Caco-2 (cell line): Measurements from ENCODE around the gene NRSN2. TPM values are rescaled to one million over a fixed set of nuclear protein-coding genes. Genes with fewer than 3 reads are reported as not detected.
A peak's percentile ranks its signal among the peaks of the same experiment; 100 is the strongest.

Experiments used
- BruUV-seq: library from RNA; stranded (reverse); fragments of 400-500 nt; replicated peaks from 2 replicates; lab custom pipeline; 2021; lab: Mats Ljungman, UMichigan
- CTCF ChIA-PET: fragments of 300-600 bp; sonication (Branson Sonifier 250); formaldehyde crosslinking; loops from one replicate; lab custom pipeline; 2022; ENCODE audit warnings: antibody characterized with exemption; lab: Charles Lee
- POLR2A ChIA-PET: fragments of 300-600 bp; sonication (Branson Sonifier 250); formaldehyde crosslinking; loops from one replicate; lab custom pipeline; 2022; ENCODE audit warnings: antibody characterized with exemption; lab: Charles Lee
- DNase-seq, 2 experiments: peaks; one replicate each; pipeline versions ENCODE4 v3.0.0 to v3.0.0-alpha.2; 2020 to 2022
- H3K27me3 ChIP-seq: replicated peaks from 2 replicates; pipeline ENCODE4 v1.6.0; 2011; ENCODE audit warnings: low read length; ENCODE audit not compliant: control insufficient read depth, insufficient read depth
- H3K36me3 ChIP-seq: 2 replicates; pipeline ENCODE4 v1.5.1; 2011; ENCODE audit warnings: low read length; ENCODE audit not compliant: control insufficient read depth, insufficient read depth
- H3K4me1 ChIP-seq: fragments of 250-450 bp; sonication (Bioruptor Pico); 2 replicates; pipeline ENCODE4 v1.5.1; 2020; ENCODE audit warnings: mild to moderate bottlenecking
- H3K4me3 ChIP-seq: 2 replicates; pipeline ENCODE4 v1.5.1; 2011; ENCODE audit warnings: low read depth, mild to moderate bottlenecking, control low read depth, low read length
- H3K9me3 ChIP-seq: fragments of 250-450 bp; sonication (Bioruptor Pico); 2 replicates; pipeline ENCODE4 v1.5.1; 2020; ENCODE audit warnings: mild to moderate bottlenecking, moderate library complexity
- H3K27ac Mint-ChIP-seq: one replicate; pipeline ENCODE4 v1.8.0; 2022; ENCODE audit warnings: mixed read lengths; ENCODE audit not compliant: unreplicated experiment
- H3K27me3 Mint-ChIP-seq: one replicate; pipeline ENCODE4 v1.8.0; 2022; ENCODE audit warnings: mixed read lengths; ENCODE audit not compliant: insufficient read depth, unreplicated experiment
- H3K36me3 Mint-ChIP-seq: one replicate; pipeline ENCODE4 v1.8.0; 2022; ENCODE audit warnings: mild to moderate bottlenecking, mixed read lengths; ENCODE audit not compliant: insufficient read depth, unreplicated experiment
- H3K4me1 Mint-ChIP-seq: one replicate; pipeline ENCODE4 v1.8.0; 2022; ENCODE audit warnings: low read depth, mixed read lengths; ENCODE audit not compliant: unreplicated experiment
- H3K4me3 Mint-ChIP-seq: one replicate; pipeline ENCODE4 v1.8.0; 2022; ENCODE audit warnings: mild to moderate bottlenecking, moderate library complexity, mixed read lengths; ENCODE audit not compliant: unreplicated experiment
- H3K9me3 Mint-ChIP-seq: one replicate; pipeline ENCODE4 v1.8.0; 2022; ENCODE audit warnings: mixed read lengths; ENCODE audit not compliant: unreplicated experiment
- CTCF ChIP-seq, 2 experiments: fragments of 200-600 bp in 1 of 2; IDR thresholded peaks; 1 replicate in 1 of 2; 2 replicates in 1 of 2; pipeline versions ENCODE4 v1.5.1 to v1.8.0; 2011 to 2022; ENCODE audit warnings: antibody characterized with exemption in 1 of 2, control low read depth in 1 of 2, inconsistent platforms in 1 of 2, low read depth in 1 of 2, low read length in 1 of 2, mild to moderate bottlenecking in 1 of 2, moderate library complexity in 1 of 2; ENCODE audit not compliant: insufficient read depth in 1 of 2, severe bottlenecking in 1 of 2, unreplicated experiment in 1 of 2
- intact Hi-C: fragments of 100-400 bp; cut with micrococcal nuclease; formaldehyde crosslinking; loops from one replicate; pipeline ENCODE4 v1.10.0; 2022; ENCODE audit not compliant: unreplicated experiment
- total RNA-seq: library from RNA; stranded (reverse); gene quantifications from 2 replicates; pipeline ENCODE4 v1.2.3, GENCODE V29; 2022

The NRSN2 gene
- total RNA-seq, 1 experiment from 2014 or later = 27.5 TPM

- Mint-ChIP-seq H3K4me3 (peak overlapping the region; percentile 58), H3K27ac (peak overlapping the region; percentile 98), H3K36me3 (peaks cover 55% of the 10 kb centered on the region), H3K4me1 (peaks cover 28% of the 10 kb centered on the region), H3K9me3 (no peaks in the 10 kb centered on the region), H3K27me3 (no peaks in the 10 kb centered on the region)
- Histone ChIP-seq H3K9me3 (no peaks in the 10 kb centered on the region), H3K4me1 (peaks cover 29% of the 10 kb centered on the region), H3K36me3 (peaks cover under 1% of the 10 kb centered on the region), H3K4me3 (no peak overlapping the region), H3K27me3 (no peaks in the 10 kb centered on the region)
- POLR2A ChIA-PET = interaction anchor here (0.6 to 1.1 kb wide), 5 partner anchors 21 to 431 kb away, joined by 3 to 6 read pairs (median 4); partner anchors contain the start of gene TRIB3
- BruUV-seq = no TSS peak
- DNase-seq = peak; percentile 92 to 94
- CTCF ChIA-PET = interaction anchor here (1.9 kb wide), 1 partner anchor 30 kb away, joined by 5 read pairs; no protein-coding TSS in a partner anchor
- intact Hi-C loops = loop anchor here (1.0 to 5.0 kb wide), 4 partner anchors 22 to 60 kb away; partner anchors contain the start of genes TBC1D20 and TRIB3
- no peak for TF ChIP-seq CTCF (IDR thresholded peaks at IDR 0.05; ENCODE audit: insufficient read depth in 1 of 2, low read depth in 1 of 2, low read length in 1 of 2, severe bottlenecking in 1 of 2, unreplicated experiment in 1 of 2)
Observed at GRCh38 chr20:401682-402495, 55.0 kb downstream of the NRSN2 start.

- ChIA-PET POLR2A (interaction anchor here (0.6 to 0.7 kb wide), 3 partner anchors 22 to 55 kb away, joined by 3 to 5 read pairs (median 3); partner anchors contain the start of gene TRIB3), CTCF (no interaction called here)
- peak overlapping the region; percentile 98 for H3K27ac Mint-ChIP-seq
- peaks cover 34% of the 10 kb centered on the region for H3K4me1 Mint-ChIP-seq
- H3K4me3 ChIP-seq = no peak overlapping the region
- H3K9me3 ChIP-seq = no peaks in the 10 kb centered on the region
- H3K36me3 ChIP-seq = no peaks in the 10 kb centered on the region; the same call in 1 of the 2 replicates
- H3K27me3 Mint-ChIP-seq = no peaks in the 10 kb centered on the region
- DNase-seq = no peak
- intact Hi-C loops = loop anchor here (1.0 to 5.0 kb wide), 4 partner anchors 22 to 60 kb away; partner anchors contain the start of genes TBC1D20 and TRIB3
- TSS peak; percentile 47 for BruUV-seq
- no peaks in the 10 kb centered on the region for H3K27me3 ChIP-seq
- peaks cover 49% of the 10 kb centered on the region for H3K36me3 Mint-ChIP-seq
- TF ChIP-seq CTCF (IDR thresholded peaks at IDR 0.05; ENCODE audit: insufficient read depth in 1 of 2, low read depth in 1 of 2, low read length in 1 of 2, severe bottlenecking in 1 of 2, unreplicated experiment in 1 of 2) = no peak
- H3K4me1 ChIP-seq = peaks cover 33% of the 10 kb centered on the region
- no peaks in the 10 kb centered on the region for H3K9me3 Mint-ChIP-seq
- H3K4me3 Mint-ChIP-seq = no peak overlapping the region
Observed at GRCh38 chr20:402496-402885, 55.6 kb downstream of the NRSN2 start.

GRCh38 chr20:402898-403581 lies 56.1 kb downstream of the NRSN2 start:
- Mint-ChIP-seq H3K36me3 (peaks cover 43% of the 10 kb centered on the region), H3K27me3 (no peaks in the 10 kb centered on the region), H3K4me1 (peaks cover 34% of the 10 kb centered on the region), H3K9me3 (no peaks in the 10 kb centered on the region), H3K27ac (peak overlapping the region; percentile 98), H3K4me3 (no peak overlapping the region)
- no peak for TF ChIP-seq CTCF (IDR thresholded peaks at IDR 0.05; ENCODE audit: insufficient read depth in 1 of 2, low read depth in 1 of 2, low read length in 1 of 2, severe bottlenecking in 1 of 2, unreplicated experiment in 1 of 2)
- no peaks in the 10 kb centered on the region; the same call in 1 of the 2 replicates for H3K36me3 ChIP-seq
- H3K27me3 ChIP-seq = no peaks in the 10 kb centered on the region
- no peaks in the 10 kb centered on the region for H3K9me3 ChIP-seq
- BruUV-seq = no TSS peak
- ChIA-PET POLR2A (interaction anchor here (0.6 kb wide), 1 partner anchor 22 kb away, joined by 5 read pairs; the partner anchor contains the start of gene TRIB3), CTCF (interaction anchor here (1.2 kb wide), 1 partner anchor 29 kb away, joined by 4 read pairs; no protein-coding TSS in a partner anchor)
- H3K4me3 ChIP-seq = no peak overlapping the region
- H3K4me1 ChIP-seq = peaks cover 33% of the 10 kb centered on the region
- intact Hi-C loops = loop anchor here (1.0 to 5.0 kb wide), 4 partner anchors 23 to 59 kb away; partner anchors contain the start of genes TBC1D20 and TRIB3
- DNase-seq = no peak
